HG02840 (cell line): ENCODE results near the gene CPNE8.

Experiments
- ATAC-seq: cut with Tn5 transposase; IDR thresholded peaks from one replicate; pipeline ENCODE4 v1.9.1; 2021; ENCODE audit warnings: mild to moderate bottlenecking, moderate library complexity, moderate number of reproducible peaks; ENCODE audit not compliant: unreplicated experiment, low FRiP score

Gene CPNE8

GRCh38 chr12:38662829-38663228, 242.6 kb downstream of the CPNE8 start:
- ATAC-seq = no peak

GRCh38 chr12:38653650-38654049, 251.7 kb downstream of the CPNE8 start:
- no peak for ATAC-seq

- no peak for ATAC-seq
Observed at GRCh38 chr12:38648813-38649212, 256.6 kb downstream of the CPNE8 start.

GRCh38 chr12:38646146-38646545, 259.2 kb downstream of the CPNE8 start:
- ATAC-seq = no peak

- ATAC-seq = no peak
Observed at GRCh38 chr12:38639625-38640024, 265.8 kb downstream of the CPNE8 start.

- ATAC-seq = no peak
Observed at GRCh38 chr12:38638401-38638800, 267.0 kb downstream of the CPNE8 start.

GRCh38 chr12:38633511-38633910, 271.9 kb downstream of the CPNE8 start:
- ATAC-seq = no peak

- ATAC-seq = no peak
Observed at GRCh38 chr12:38629064-38629463, 276.3 kb downstream of the CPNE8 start.

- ATAC-seq = no peak
Observed at GRCh38 chr12:38628288-38628687, 277.1 kb downstream of the CPNE8 start.

GRCh38 chr12:38625306-38625705, 280.1 kb downstream of the CPNE8 start:
- ATAC-seq = no peak

GRCh38 chr12:38614171-38614570, 291.2 kb downstream of the CPNE8 start:
- no peak for ATAC-seq

- no peak for ATAC-seq
Observed at GRCh38 chr12:38610808-38611350, 294.5 kb downstream of the CPNE8 start.

GRCh38 chr12:38607295-38607694, 298.1 kb downstream of the CPNE8 start:
- no peak for ATAC-seq
